ENCODE data around the gene REEP6. TPM values are rescaled to one million over a fixed set of nuclear protein-coding genes. Genes with fewer than 3 reads are reported as not detected.

REEP6 gene
- total RNA-seq, 4 donors from 2014 or later, result 1.1 to 2.3 (median 1.5) TPM

DNA sequence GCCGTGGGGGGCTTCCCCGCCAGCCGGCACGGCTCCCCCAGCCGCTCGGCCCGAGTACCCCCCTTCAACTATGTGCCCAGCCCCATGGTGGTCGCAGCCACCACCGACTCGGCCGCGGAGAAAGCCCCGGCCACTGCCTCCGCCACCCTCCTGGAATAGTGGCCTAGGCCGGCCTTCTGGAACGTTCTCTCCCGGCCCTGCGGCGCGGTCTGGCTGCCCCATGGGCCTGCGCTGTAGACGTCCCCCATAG is 21.0 kb upstream of the REEP6 start:
- peaks cover 11 to 49% of the 10 kb centered on the region in 2 donors for H3K4me1 ChIP-seq
- DNase-seq, result no peak
- no peaks in the 10 kb centered on the region for H3K9me3 ChIP-seq
- peaks cover 72 to 78% (median 74%) of the 10 kb centered on the region in 3 donors for H3K27me3 ChIP-seq
- H3K36me3 ChIP-seq, result no peaks in the 10 kb centered on the region
- H3K27ac ChIP-seq, result no peak overlapping the region
- no peak for TF ChIP-seq POLR2A (IDR thresholded peaks at IDR 0.05)
- TF ChIP-seq, protein P1, sequence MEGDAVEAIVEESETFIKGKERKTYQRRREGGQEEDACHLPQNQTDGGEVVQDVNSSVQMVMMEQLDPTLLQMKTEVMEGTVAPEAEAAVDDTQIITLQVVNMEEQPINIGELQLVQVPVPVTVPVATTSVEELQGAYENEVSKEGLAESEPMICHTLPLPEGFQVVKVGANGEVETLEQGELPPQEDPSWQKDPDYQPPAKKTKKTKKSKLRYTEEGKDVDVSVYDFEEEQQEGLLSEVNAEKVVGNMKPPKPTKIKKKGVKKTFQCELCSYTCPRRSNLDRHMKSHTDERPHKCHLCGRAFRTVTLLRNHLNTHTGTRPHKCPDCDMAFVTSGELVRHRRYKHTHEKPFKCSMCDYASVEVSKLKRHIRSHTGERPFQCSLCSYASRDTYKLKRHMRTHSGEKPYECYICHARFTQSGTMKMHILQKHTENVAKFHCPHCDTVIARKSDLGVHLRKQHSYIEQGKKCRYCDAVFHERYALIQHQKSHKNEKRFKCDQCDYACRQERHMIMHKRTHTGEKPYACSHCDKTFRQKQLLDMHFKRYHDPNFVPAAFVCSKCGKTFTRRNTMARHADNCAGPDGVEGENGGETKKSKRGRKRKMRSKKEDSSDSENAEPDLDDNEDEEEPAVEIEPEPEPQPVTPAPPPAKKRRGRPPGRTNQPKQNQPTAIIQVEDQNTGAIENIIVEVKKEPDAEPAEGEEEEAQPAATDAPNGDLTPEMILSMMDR (IDR thresholded peaks at IDR 0.05 in 4 of 5, conservative IDR thresholded peaks at IDR 0.05 in 1 of 5), result no peak
- in situ Hi-C loops (cut with MboI; ENCODE audit: low sequenced_read_pairs in 4 of 4) (no loop called here), intact Hi-C loops (cut with DNase I; ENCODE audit: low total_unique reads) (no loop called here)
- peak overlapping the region; percentile 26 to 52 (median 42) for H3K4me3 ChIP-seq
- no peak for ATAC-seq

DNA sequence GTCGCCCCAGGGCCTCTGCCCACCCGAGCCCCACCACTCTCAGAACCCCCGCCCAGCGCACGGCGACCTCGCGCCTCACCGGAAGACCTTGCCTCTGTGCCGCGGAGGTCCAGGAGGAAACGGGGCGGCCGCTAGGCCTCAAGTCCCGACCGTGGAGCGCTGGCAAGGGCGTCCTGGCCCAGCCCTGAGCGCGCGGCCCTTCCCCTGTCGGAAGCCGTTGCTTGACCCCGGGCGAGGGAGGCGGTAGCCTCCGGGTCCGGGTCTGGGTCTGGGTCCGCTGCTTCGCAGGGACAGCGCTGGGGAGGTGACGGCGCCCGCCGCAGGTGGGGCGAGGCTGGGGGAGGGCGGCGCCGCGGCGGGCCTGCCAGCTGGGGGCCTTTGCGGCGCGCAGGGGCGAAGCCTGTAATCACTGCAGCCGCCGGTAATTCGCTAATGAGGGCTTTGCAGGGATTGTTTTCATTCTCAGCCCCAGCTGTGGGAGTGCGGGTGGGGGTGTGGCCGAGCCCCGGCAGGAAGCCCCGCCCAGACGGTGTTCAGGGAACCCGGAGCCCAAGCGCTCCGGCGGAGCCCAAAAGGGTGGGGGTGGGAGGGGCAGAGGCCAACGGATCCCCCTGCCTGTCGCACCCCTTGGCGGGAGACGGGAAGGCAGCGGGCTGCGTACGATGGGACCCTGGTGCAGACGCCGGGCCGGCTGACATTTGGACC is 20.5 kb upstream of the REEP6 start:
- H3K36me3 ChIP-seq, result no peaks in the 10 kb centered on the region
- ATAC-seq, result no peak
- no peak for TF ChIP-seq POLR2A (IDR thresholded peaks at IDR 0.05)
- TF ChIP-seq, protein P1 (IDR thresholded peaks at IDR 0.05 in 4 of 5, conservative IDR thresholded peaks at IDR 0.05 in 1 of 5), result no peak
- peak overlapping the region; percentile 26 to 52 (median 42) for H3K4me3 ChIP-seq
- intact Hi-C loops (cut with DNase I; ENCODE audit: low total_unique reads), result no loop called here
- H3K27me3 ChIP-seq, result peaks cover 72 to 78% (median 72%) of the 10 kb centered on the region in 3 donors
- no peaks in the 10 kb centered on the region for H3K9me3 ChIP-seq
- H3K4me1 ChIP-seq, result peaks cover 11 to 49% of the 10 kb centered on the region in 2 donors
- DNase-seq, result no peak
- H3K27ac ChIP-seq, result no peak overlapping the region
- in situ Hi-C loops (cut with MboI; ENCODE audit: low sequenced_read_pairs in 4 of 4), result no loop called here

DNA sequence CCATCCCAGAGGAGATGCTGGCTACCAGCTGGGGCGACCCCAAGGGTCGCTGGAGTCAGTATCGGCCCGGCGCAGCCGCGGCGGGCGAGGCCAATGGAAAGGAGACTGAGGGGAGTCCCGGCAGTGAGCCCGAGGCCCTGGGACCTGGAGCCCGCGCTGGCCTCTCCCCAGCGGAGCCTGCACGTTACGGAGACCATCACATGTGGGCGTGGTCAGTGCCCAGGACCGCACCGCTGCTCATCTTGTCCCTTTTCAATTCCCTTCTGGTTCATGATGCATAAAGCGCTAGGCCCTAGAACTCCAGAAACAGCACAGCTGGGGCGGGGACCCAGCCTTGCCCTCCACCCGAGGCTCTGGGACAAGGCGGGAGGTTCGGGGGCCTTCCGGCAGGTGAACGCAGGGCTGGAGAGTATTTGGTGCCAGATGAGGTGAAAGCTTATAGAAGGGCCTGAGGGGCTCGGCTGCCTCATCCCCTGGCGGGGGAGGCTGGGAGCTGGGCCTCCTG is 19.9 kb upstream of the REEP6 start:
- no peaks in the 10 kb centered on the region for H3K9me3 ChIP-seq
- no peaks in the 10 kb centered on the region for H3K36me3 ChIP-seq
- intact Hi-C loops (cut with DNase I; ENCODE audit: low total_unique reads) (no loop called here), in situ Hi-C loops (cut with MboI; ENCODE audit: low sequenced_read_pairs in 4 of 4) (no loop called here)
- no peak for DNase-seq
- TF ChIP-seq POLR2A (IDR thresholded peaks at IDR 0.05), result no peak
- TF ChIP-seq, protein P1 (IDR thresholded peaks at IDR 0.05 in 4 of 5, conservative IDR thresholded peaks at IDR 0.05 in 1 of 5), result no peak
- H3K27me3 ChIP-seq, result peaks cover 68 to 72% (median 70%) of the 10 kb centered on the region in 3 donors
- no peak for ATAC-seq
- H3K27ac ChIP-seq, result no peak overlapping the region
- peak overlapping the region; percentile 26 to 52 (median 42) for H3K4me3 ChIP-seq
- peaks cover 11 to 49% of the 10 kb centered on the region in 2 donors for H3K4me1 ChIP-seq

DNA sequence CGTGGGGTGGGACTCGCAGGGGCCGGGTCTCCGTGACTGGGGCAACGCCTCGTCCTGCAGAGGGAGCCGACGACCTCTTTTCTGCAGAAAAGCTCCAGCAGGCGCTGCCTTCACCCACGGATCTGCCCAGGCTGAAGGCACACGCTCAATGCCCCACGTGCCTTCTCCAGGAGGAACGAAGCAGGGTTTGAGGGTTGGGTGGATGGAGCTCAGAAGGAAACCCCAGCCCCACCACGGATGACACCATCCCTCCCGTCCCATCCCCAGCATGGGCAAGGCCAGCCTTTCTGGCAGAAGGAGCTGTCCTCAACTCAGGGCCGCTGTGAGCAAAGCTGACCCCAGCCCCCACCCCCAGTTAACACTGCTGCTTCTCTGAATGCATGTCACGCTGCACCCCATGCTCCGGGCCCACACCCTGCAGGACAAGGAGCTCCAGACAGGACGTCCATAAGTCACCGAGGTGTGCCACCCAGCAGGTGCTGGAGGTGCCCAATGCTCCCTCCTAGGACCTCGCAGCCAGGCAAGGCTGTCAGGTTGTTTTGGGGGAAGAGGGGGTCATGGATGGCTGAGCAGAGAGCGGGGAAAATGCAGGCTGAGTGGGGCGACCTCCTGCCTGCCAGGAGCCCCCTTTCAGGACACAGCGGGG is 19.3 kb upstream of the REEP6 start:
- Histone ChIP-seq H3K36me3 (no peaks in the 10 kb centered on the region), H3K4me1 (peaks cover 11 to 49% of the 10 kb centered on the region in 2 donors), H3K27me3 (peaks cover 62 to 66% (median 64%) of the 10 kb centered on the region in 3 donors), H3K27ac (no peak overlapping the region), H3K9me3 (no peaks in the 10 kb centered on the region), H3K4me3 (peak overlapping the region in 1 of 4 donors; percentile 52)
- in situ Hi-C loops (cut with MboI; ENCODE audit: low sequenced_read_pairs in 4 of 4) (no loop called here), intact Hi-C loops (cut with DNase I; ENCODE audit: low total_unique reads) (no loop called here)
- no peak for DNase-seq
- no peak for TF ChIP-seq POLR2A (IDR thresholded peaks at IDR 0.05)
- TF ChIP-seq, protein P1 (IDR thresholded peaks at IDR 0.05 in 4 of 5, conservative IDR thresholded peaks at IDR 0.05 in 1 of 5), result no peak
- ATAC-seq, result no peak
